Activated B cell treated with CpG ODN at 0.5 μM for 24 hours (primary cell): ENCODE results near the gene ROMO1. TPM values are rescaled to one million over a fixed set of nuclear protein-coding genes. Genes with fewer than 3 reads are reported as not detected.

Source experiments
- ATAC-seq: fragments of 200-7000 bp; cut with Tn5 transposase; one replicate; pipeline ENCODE4 v1.10.0; 2021; ENCODE audit warnings: low read depth, mild to moderate bottlenecking, moderate library complexity
- CTCF ChIA-PET: fragments of 350-600 bp; sonication (Branson Sonifier 250); formaldehyde crosslinking; loops from one replicate; lab custom pipeline; 2021; ENCODE audit warnings: antibody characterized with exemption; lab: Charles Lee
- POLR2A ChIA-PET: fragments of 350-600 bp; sonication (Branson Sonifier 250); formaldehyde crosslinking; loops from one replicate; lab custom pipeline; 2021; ENCODE audit warnings: antibody characterized with exemption; lab: Charles Lee
- DNase-seq: peaks from one replicate; pipeline ENCODE4 v3.0.0; 2022
- H3K27ac Mint-ChIP-seq: one replicate; pipeline ENCODE4 v1.8.0; 2020; ENCODE audit warnings: mixed read lengths
- H3K27me3 Mint-ChIP-seq: one replicate; pipeline ENCODE4 v1.8.0; 2021; ENCODE audit warnings: mixed read lengths
- H3K36me3 Mint-ChIP-seq: one replicate; pipeline ENCODE4 v1.8.0; 2021; ENCODE audit warnings: low read depth, mixed read lengths
- H3K4me1 Mint-ChIP-seq: one replicate; pipeline ENCODE4 v1.8.0; 2021; ENCODE audit warnings: mixed read lengths
- H3K4me3 Mint-ChIP-seq: one replicate; pipeline ENCODE4 v1.8.0; 2020; ENCODE audit warnings: mild to moderate bottlenecking, mixed read lengths
- H3K9me3 Mint-ChIP-seq: one replicate; pipeline ENCODE4 v1.8.0; 2020; ENCODE audit warnings: mixed read lengths
- intact Hi-C: fragments of 100-400 bp; cut with micrococcal nuclease; formaldehyde crosslinking; loops from one replicate; pipeline ENCODE4 v1.15.1; 2024
- total RNA-seq: library from RNA; stranded (reverse); gene quantifications from 2 replicates; pipeline ENCODE4 v1.2.3, GENCODE V29; 2022
- TF ChIP-seq, protein P1 (sequence below): fragments of 200-600 bp; IDR thresholded peaks from one replicate; pipeline ENCODE4 v1.8.0; 2022; ENCODE audit warnings: antibody characterized with exemption, mild to moderate bottlenecking

Gene ROMO1
- total RNA-seq, 1 donor from 2014 or later = 96.8 TPM

DNA sequence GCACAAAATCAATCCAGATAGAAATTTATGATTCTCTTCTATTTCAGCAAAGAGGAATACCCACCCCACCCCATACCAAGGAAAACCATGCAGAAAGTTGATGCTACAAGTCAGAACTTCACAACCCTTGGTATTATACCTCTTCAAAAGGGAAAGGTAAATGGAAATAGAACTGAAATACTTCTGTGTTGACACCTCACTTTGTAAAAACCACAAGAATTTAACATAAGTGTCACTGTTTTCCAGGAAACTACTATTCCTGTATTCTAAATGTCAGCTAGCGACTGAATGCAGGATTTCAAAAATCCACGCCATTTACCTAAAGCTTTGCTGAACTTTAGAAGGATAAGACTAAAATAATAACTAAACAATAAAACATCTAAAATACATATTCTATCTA, 38.2 kb upstream of the ROMO1 start:
- intact Hi-C loops = loop anchor here (5.0 kb wide), 1 partner anchor 59 kb away; no protein-coding TSS in a partner anchor
- POLR2A ChIA-PET = interaction anchor here (0.5 to 1.7 kb wide), 2 partner anchors 16 to 45 kb away, joined by 3 to 7 read pairs; partner anchors contain the start of gene SPAG4
- H3K27me3 Mint-ChIP-seq = no peaks in the 10 kb centered on the region
- H3K27ac Mint-ChIP-seq = no peak overlapping the region
- DNase-seq = no peak
- H3K4me3 Mint-ChIP-seq = peak overlapping the region; percentile 94
- peaks cover 31% of the 10 kb centered on the region for H3K36me3 Mint-ChIP-seq
- ATAC-seq = no peak
- H3K4me1 Mint-ChIP-seq = peaks cover 75% of the 10 kb centered on the region
- CTCF ChIA-PET = no interaction called here
- no peaks in the 10 kb centered on the region for H3K9me3 Mint-ChIP-seq
- TF ChIP-seq, protein P1, sequence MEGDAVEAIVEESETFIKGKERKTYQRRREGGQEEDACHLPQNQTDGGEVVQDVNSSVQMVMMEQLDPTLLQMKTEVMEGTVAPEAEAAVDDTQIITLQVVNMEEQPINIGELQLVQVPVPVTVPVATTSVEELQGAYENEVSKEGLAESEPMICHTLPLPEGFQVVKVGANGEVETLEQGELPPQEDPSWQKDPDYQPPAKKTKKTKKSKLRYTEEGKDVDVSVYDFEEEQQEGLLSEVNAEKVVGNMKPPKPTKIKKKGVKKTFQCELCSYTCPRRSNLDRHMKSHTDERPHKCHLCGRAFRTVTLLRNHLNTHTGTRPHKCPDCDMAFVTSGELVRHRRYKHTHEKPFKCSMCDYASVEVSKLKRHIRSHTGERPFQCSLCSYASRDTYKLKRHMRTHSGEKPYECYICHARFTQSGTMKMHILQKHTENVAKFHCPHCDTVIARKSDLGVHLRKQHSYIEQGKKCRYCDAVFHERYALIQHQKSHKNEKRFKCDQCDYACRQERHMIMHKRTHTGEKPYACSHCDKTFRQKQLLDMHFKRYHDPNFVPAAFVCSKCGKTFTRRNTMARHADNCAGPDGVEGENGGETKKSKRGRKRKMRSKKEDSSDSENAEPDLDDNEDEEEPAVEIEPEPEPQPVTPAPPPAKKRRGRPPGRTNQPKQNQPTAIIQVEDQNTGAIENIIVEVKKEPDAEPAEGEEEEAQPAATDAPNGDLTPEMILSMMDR = no peak

DNA sequence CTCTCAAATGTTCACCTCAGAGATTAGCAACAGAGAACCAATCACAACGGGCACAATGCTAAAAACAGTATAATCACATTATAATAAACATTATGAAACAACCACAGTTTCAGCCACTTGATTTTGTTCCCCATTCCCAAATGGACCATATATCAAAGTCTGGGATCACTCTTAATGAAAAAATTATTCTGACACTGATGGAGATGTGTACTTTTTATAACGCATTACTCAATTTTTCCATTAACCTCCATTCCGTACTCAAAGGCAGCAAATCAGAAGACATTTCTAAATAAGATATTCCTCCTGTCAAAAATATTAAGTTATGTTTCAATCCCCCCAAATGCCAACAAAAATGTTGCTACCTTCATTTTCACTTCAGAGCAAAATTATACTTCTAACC, 37.3 kb upstream of the ROMO1 start:
- TF ChIP-seq, protein P1 = no peak
- no peaks in the 10 kb centered on the region for H3K9me3 Mint-ChIP-seq
- DNase-seq (no peak), ATAC-seq (no peak)
- intact Hi-C loops = loop anchor here (5.0 kb wide), 1 partner anchor 60 kb away; no protein-coding TSS in a partner anchor
- ChIA-PET POLR2A (interaction anchor here (0.5 to 1.7 kb wide), 2 partner anchors 15 to 46 kb away, joined by 3 to 7 read pairs; partner anchors contain the start of gene SPAG4), CTCF (no interaction called here)
- H3K4me3 Mint-ChIP-seq = peak overlapping the region; percentile 94
- peaks cover 28% of the 10 kb centered on the region for H3K36me3 Mint-ChIP-seq
- H3K4me1 Mint-ChIP-seq = peaks cover 72% of the 10 kb centered on the region
- peak overlapping the region; percentile 38 for H3K27ac Mint-ChIP-seq
- H3K27me3 Mint-ChIP-seq = no peaks in the 10 kb centered on the region

DNA sequence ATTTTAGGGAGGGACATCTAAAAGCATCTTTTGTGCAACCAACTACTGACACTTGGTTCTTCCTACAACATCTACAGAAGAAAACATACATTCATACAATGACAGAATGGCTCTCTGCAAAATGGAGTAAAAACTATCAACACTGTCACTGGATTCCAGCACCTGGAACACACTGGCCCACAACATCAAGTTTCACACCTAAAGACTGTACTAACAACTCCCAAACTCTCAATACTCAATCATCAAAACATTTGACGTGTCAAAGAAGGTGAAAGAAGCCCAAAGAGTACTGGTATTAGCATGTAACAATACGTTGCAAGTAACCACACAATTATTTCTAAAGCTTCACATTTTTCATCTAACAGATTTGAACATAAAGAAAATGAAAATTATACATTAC, 36.7 kb upstream of the ROMO1 start:
- ChIA-PET POLR2A (interaction anchor here (1.3 to 4.7 kb wide), 5 partner anchors 43 to 291 kb away, joined by 3 to 95 read pairs (median 28); partner anchors contain the start of genes RBM39, SCAND1 and SPAG4), CTCF (interaction anchor here (1.3 kb wide), 1 partner anchor 199 kb away, joined by 4 read pairs; no protein-coding TSS in a partner anchor)
- Mint-ChIP-seq H3K4me1 (peaks cover 65% of the 10 kb centered on the region), H3K9me3 (no peaks in the 10 kb centered on the region), H3K4me3 (peak overlapping the region; percentile 94), H3K27ac (peak overlapping the region; percentile 2), H3K27me3 (no peaks in the 10 kb centered on the region), H3K36me3 (peaks cover 22% of the 10 kb centered on the region)
- TF ChIP-seq, protein P1 = no peak
- intact Hi-C loops = loop anchor here (5.0 kb wide), 1 partner anchor 60 kb away; no protein-coding TSS in a partner anchor
- ATAC-seq (no peak), DNase-seq (no peak)

DNA sequence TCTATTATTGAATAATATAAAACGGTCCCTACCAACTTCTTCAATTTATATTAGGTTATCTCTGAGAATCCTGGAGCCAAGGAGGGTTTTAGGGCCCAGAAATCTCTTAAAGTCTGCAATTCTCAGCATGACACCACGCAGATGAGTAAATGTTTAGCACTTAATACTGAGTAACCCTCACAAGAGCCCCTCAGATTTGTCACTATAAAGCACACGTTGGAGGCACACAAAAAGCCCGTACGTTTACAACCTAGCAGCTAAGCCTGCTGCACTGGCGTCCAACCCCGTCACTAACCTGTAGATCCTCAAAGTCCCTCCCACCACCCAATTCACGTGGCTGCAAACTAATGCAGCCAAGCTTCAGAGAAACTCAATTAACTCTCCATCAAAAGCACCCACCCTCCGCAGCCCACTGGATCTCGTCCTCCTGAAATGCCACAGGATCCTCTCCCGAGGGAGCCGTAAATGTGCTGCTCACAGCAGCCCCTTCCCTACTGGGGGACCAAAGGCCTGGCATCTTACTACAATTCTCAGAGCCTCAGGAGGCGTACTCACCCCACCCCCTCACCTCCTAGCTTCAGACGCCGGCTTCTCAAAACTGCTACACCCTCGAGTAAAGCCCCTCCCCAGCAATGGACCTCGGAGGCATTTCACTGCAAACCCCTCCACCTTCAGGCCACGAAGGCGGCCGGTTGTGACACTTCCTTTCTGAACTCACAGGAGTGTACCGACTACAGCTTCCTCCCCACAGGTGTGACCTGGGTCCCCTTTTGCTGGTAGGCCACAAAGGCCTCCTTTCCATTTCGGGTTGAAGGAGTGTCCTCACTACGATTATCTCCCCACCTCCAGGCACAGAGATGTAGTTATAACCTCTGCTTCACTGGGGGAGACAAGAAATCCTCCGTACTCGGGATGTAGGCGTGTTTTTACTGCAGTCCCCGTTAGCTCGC, 35.4 kb upstream of the ROMO1 start:
- CTCF ChIA-PET = interaction anchor here (1.2 to 1.4 kb wide), 3 partner anchors 45 to 200 kb away, joined by 3 to 7 read pairs (median 4); no protein-coding TSS in a partner anchor
- Mint-ChIP-seq H3K4me3 (peak overlapping the region; percentile 94), H3K27me3 (no peaks in the 10 kb centered on the region), H3K4me1 (peaks cover 56% of the 10 kb centered on the region), H3K36me3 (peaks cover 30% of the 10 kb centered on the region), H3K27ac (peak overlapping the region; percentile 99), H3K9me3 (no peaks in the 10 kb centered on the region)
- peak; percentile 48 for ATAC-seq
- POLR2A ChIA-PET = interaction anchor here (0.6 to 4.7 kb wide), 30 partner anchors 8 to 1342 kb away, joined by 3 to 95 read pairs (median 5); partner anchors contain the start of genes EIF6, ERGIC3, MMP24OS and NFS1
- intact Hi-C loops = loop anchor here (1.0 to 5.0 kb wide), 7 partner anchors 36 to 291 kb away; partner anchors contain the start of genes NFS1, PHF20, RBM39 and ROMO1
- TF ChIP-seq, protein P1 = no peak
- peak; percentile 51 for DNase-seq
